Measurements from ENCODE around the gene SLC16A10.
A peak's percentile ranks its signal among the peaks of the same experiment; 100 is the strongest.

The SLC16A10 gene

GRCh38 chr6:111258615-111259088 is 171.3 kb downstream of the SLC16A10 start:
- DNase-seq (ENCODE audit: low read depth), result no peak
- H3K4me3 ChIP-seq (ENCODE audit: low read depth, low read length), result peak overlapping the region; percentile 55
- TF ChIP-seq CTCF (IDR thresholded peaks at IDR 0.05; ENCODE audit: insufficient read depth, low read depth, low read length, missing control alignments), result no peak

- DNase-seq (ENCODE audit: low read depth), result peak; percentile 100
- H3K4me3 ChIP-seq (ENCODE audit: low read depth, low read length), result peak overlapping the region; percentile 99
- peak; percentile 96 for TF ChIP-seq CTCF (IDR thresholded peaks at IDR 0.05; ENCODE audit: insufficient read depth, low read depth, low read length, missing control alignments)
Observed at GRCh38 chr6:111259089-111259831, 172.0 kb downstream of the SLC16A10 start.

- no peak for TF ChIP-seq CTCF (IDR thresholded peaks at IDR 0.05; ENCODE audit: insufficient read depth, low read depth, low read length, missing control alignments)
- H3K4me3 ChIP-seq (ENCODE audit: low read depth, low read length), result peak overlapping the region; percentile 99
- DNase-seq (ENCODE audit: low read depth), result no peak
Observed at GRCh38 chr6:111260570-111261298, 173.4 kb downstream of the SLC16A10 start.

GRCh38 chr6:111263837-111264236 is 176.5 kb downstream of the SLC16A10 start:
- no peak overlapping the region for H3K4me3 ChIP-seq (ENCODE audit: low read depth, low read length)
- no peak for TF ChIP-seq CTCF (IDR thresholded peaks at IDR 0.05; ENCODE audit: insufficient read depth, low read depth, low read length, missing control alignments)
- no peak for DNase-seq (ENCODE audit: low read depth)

- TF ChIP-seq CTCF (IDR thresholded peaks at IDR 0.05; ENCODE audit: insufficient read depth, low read depth, low read length, missing control alignments), result no peak
- H3K4me3 ChIP-seq (ENCODE audit: low read depth, low read length), result no peak overlapping the region
Observed at GRCh38 chr6:111265842-111266241, 178.5 kb downstream of the SLC16A10 start.

GRCh38 chr6:111266276-111266675 is 179.0 kb downstream of the SLC16A10 start:
- H3K4me3 ChIP-seq (ENCODE audit: low read depth, low read length), result no peak overlapping the region
- TF ChIP-seq CTCF (IDR thresholded peaks at IDR 0.05; ENCODE audit: insufficient read depth, low read depth, low read length, missing control alignments), result no peak
- no peak for DNase-seq (ENCODE audit: low read depth)

More at GRCh38 chr6:111265842-111266241, 178.5 kb downstream of the SLC16A10 start:
- DNase-seq (ENCODE audit: low read depth), result no peak
